Measurements from ENCODE around the gene CAPS. TPM values are rescaled to one million over a fixed set of nuclear protein-coding genes. Genes with fewer than 3 reads are reported as not detected.

CAPS gene
- total RNA-seq, 1 experiment from 2014 or later: 2.3 TPM

DNA sequence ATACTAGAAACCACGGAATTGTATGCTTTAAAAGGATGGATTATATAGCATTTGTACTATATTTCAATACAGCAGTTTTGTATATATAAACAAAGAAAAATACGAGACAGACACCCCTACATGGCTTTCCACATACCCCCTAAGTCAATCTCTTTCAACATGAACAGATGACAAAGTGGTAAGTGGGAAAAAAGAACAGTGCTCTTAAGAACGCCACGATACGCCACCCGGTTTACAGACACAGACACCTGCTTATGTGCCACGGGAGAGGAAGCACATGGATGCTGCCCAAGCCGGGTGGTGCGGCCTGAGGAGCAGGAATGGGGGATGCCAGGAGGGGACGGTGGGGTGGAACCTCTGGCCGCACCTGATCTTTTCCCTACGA, 8.1 kb downstream of the CAPS start:
- Histone ChIP-seq H4K8ac (replicated peaks; ENCODE audit: insufficient read length, low read depth, low read length) (no peak overlapping the region), H4K5ac (ENCODE audit: insufficient read length, low read depth, low read length) (no peak overlapping the region), H3K14ac (ENCODE audit: insufficient read depth, low read length) (no peak overlapping the region), H2BK20ac (ENCODE audit: low read depth, low read length, poor library complexity, severe bottlenecking) (no peak overlapping the region), H2BK15ac (ENCODE audit: low read depth, low read length) (no peak overlapping the region), H4K20me1 (ENCODE audit: control insufficient read depth, insufficient read depth, insufficient read length) (peaks cover 3% of the 10 kb centered on the region), H3K23ac (ENCODE audit: insufficient read length, low read depth, low read length) (no peak overlapping the region), H2BK5ac (ENCODE audit: insufficient read length, low read length) (no peak overlapping the region), H3K79me2 (ENCODE audit: insufficient read depth, low read length) (no peaks in the 10 kb centered on the region), H2BK120ac (ENCODE audit: low read depth, low read length, poor library complexity, severe bottlenecking) (no peak overlapping the region), H3T11ph (ENCODE audit: low read length) (no peak overlapping the region), H3K9me3 (ENCODE audit: control insufficient read depth, low read depth, low read length) (no peaks in the 10 kb centered on the region), H2AK5ac (ENCODE audit: insufficient read length, low read length) (no peak overlapping the region), H3K23me2 (ENCODE audit: insufficient read length, low read depth, low read length, poor library complexity, severe bottlenecking) (no peaks in the 10 kb centered on the region), H3K4me1 (ENCODE audit: insufficient read depth, low read length) (no peaks in the 10 kb centered on the region), H3K4ac (ENCODE audit: low read depth, low read length) (no peak overlapping the region), H3K56ac (ENCODE audit: insufficient read length, low read depth, low read length) (no peak overlapping the region), H3K27me3 (ENCODE audit: insufficient read depth, low read length) (no peaks in the 10 kb centered on the region), H3K18ac (ENCODE audit: insufficient read length, low read depth, low read length) (no peak overlapping the region), H2BK12ac (ENCODE audit: insufficient read length, low read depth, low read length) (no peak overlapping the region), H3K27ac (ENCODE audit: insufficient read length, low read depth, low read length) (no peak overlapping the region), H2AFZ (ENCODE audit: low read length) (no peak overlapping the region), H3K79me1 (ENCODE audit: insufficient read depth, low read depth, low read length, poor library complexity, severe bottlenecking) (no peaks in the 10 kb centered on the region), H4K91ac (ENCODE audit: insufficient read length, low read depth, low read length) (no peak overlapping the region), H3K9ac (ENCODE audit: extremely low read depth, insufficient read length, low read length) (no peak overlapping the region), H3K4me2 (ENCODE audit: insufficient read depth, insufficient read length, low read length) (no peak overlapping the region)
- Mint-ChIP-seq H3K4me1 (no peaks in the 10 kb centered on the region), H3K27ac (no peak overlapping the region), H3K36me3 (ENCODE audit: insufficient read depth in 1 of 3, low read depth in 3 of 3) (peaks cover 36 to 79% (median 72%) of the 10 kb centered on the region in 3 experiments), H3K4me3 (no peak overlapping the region), H3K27me3 (ENCODE audit: low read depth) (no peaks in the 10 kb centered on the region), H3K9me3 (no peaks in the 10 kb centered on the region)
- WGBS (ENCODE audit: extremely low coverage, insufficient read length, low lambda C conversion rate): no CpG with 5 or more reads among the region's 12 CpGs
- DNase-seq: no peak
- TF ChIP-seq CTCF (conservative IDR thresholded peaks at IDR 0.05): no peak
